GM18502 (cell line): Measurements from ENCODE around the gene MC1R.
"Not testable (repeated sequence)": the region's sequence is repeated elsewhere in the genome, so short reads cannot be mapped to it uniquely, and the experiment has no call there.

Experiments
- ATAC-seq: cut with Tn5 transposase; IDR thresholded peaks from one replicate; pipeline ENCODE4 v1.9.1; 2021; ENCODE audit warnings: mild to moderate bottlenecking; ENCODE audit not compliant: unreplicated experiment, poor library complexity

Gene MC1R

GRCh38 chr16:89957216-89957785, 38.6 kb downstream of the MC1R start:
- no peak for ATAC-seq

GRCh38 chr16:89958068-89958467, 39.4 kb downstream of the MC1R start:
- ATAC-seq, result no peak

- no peak for ATAC-seq
These were observed 39.9 kb downstream of the MC1R start for GRCh38 chr16:89958596-89958995.

- no peak for ATAC-seq
These were observed 42.3 kb downstream of the MC1R start for GRCh38 chr16:89960966-89961365.

GRCh38 chr16:89961920-89962319, 43.3 kb downstream of the MC1R start:
- ATAC-seq, result no peak

GRCh38 chr16:89962754-89963498, 44.3 kb downstream of the MC1R start:
- ATAC-seq, result no peak

- ATAC-seq, result no peak
These were observed 45.5 kb downstream of the MC1R start for GRCh38 chr16:89964201-89964600.

GRCh38 chr16:89965447-89966225, 47.0 kb downstream of the MC1R start:
- no peak for ATAC-seq

- ATAC-seq, result no peak
These were observed 48.1 kb downstream of the MC1R start for GRCh38 chr16:89966756-89967155.

GRCh38 chr16:89967436-89967835, 48.8 kb downstream of the MC1R start:
- not testable (repeated sequence) for ATAC-seq

- not testable (repeated sequence) for ATAC-seq
These were observed 49.4 kb downstream of the MC1R start for GRCh38 chr16:89968074-89968473.

- no peak for ATAC-seq
These were observed 51.2 kb downstream of the MC1R start for GRCh38 chr16:89969741-89970410.
